Stimulated activated CD4-positive, alpha-beta T cell treated with anti-CD3 and anti-CD28 coated beads, Interleukin-4, amount 100 ng/mL, for 1 hour (primary cell): ENCODE results near the gene PAQR5.
"Not testable (repeated sequence)": the region's sequence is repeated elsewhere in the genome, so short reads cannot be mapped to it uniquely, and the experiment has no call there.

Experiments used
- DNase-seq: peaks from one replicate; pipeline ENCODE4 v3.0.0-alpha.2; 2020

PAQR5 gene

GRCh38 chr15:69317392-69317841 lies 18.7 kb downstream of the PAQR5 start:
- no peak for DNase-seq

- DNase-seq, result no peak
These were observed 19.3 kb downstream of the PAQR5 start for GRCh38 chr15:69318033-69318432.

- DNase-seq, result no peak
These were observed 21.0 kb downstream of the PAQR5 start for GRCh38 chr15:69319384-69320375.

GRCh38 chr15:69320977-69321554 lies 22.4 kb downstream of the PAQR5 start:
- DNase-seq, result no peak

- no peak for DNase-seq
These were observed 25.2 kb downstream of the PAQR5 start for GRCh38 chr15:69323893-69324430.

- DNase-seq, result no peak
These were observed 25.9 kb downstream of the PAQR5 start for GRCh38 chr15:69324565-69324964.

- DNase-seq, result no peak
These were observed 26.8 kb downstream of the PAQR5 start for GRCh38 chr15:69325456-69325971.

- no peak for DNase-seq
These were observed 29.4 kb downstream of the PAQR5 start for GRCh38 chr15:69328080-69328479.

- DNase-seq, result no peak
These were observed 30.0 kb downstream of the PAQR5 start for GRCh38 chr15:69328739-69329138.

- DNase-seq, result no peak
These were observed 38.4 kb downstream of the PAQR5 start for GRCh38 chr15:69337138-69337537.

GRCh38 chr15:69338535-69339213 lies 40.0 kb downstream of the PAQR5 start:
- no peak for DNase-seq

GRCh38 chr15:69339214-69339543 lies 40.5 kb downstream of the PAQR5 start:
- not testable (repeated sequence) for DNase-seq

- DNase-seq, result no peak
These were observed 41.7 kb downstream of the PAQR5 start for GRCh38 chr15:69340243-69340900.

GRCh38 chr15:69341356-69341755 lies 42.6 kb downstream of the PAQR5 start:
- DNase-seq, result no peak

- no peak for DNase-seq
These were observed 43.9 kb downstream of the PAQR5 start for GRCh38 chr15:69342460-69343076.

- no peak for DNase-seq
These were observed 44.4 kb downstream of the PAQR5 start for GRCh38 chr15:69343133-69343532.

- no peak for DNase-seq
These were observed 45.5 kb downstream of the PAQR5 start for GRCh38 chr15:69344238-69344637.

GRCh38 chr15:69346112-69346511 lies 47.4 kb downstream of the PAQR5 start:
- no peak for DNase-seq

GRCh38 chr15:69351333-69351732 lies 52.6 kb downstream of the PAQR5 start:
- no peak for DNase-seq

- no peak for DNase-seq
These were observed 53.2 kb downstream of the PAQR5 start for GRCh38 chr15:69351884-69352283.

- DNase-seq, result no peak
These were observed 59.4 kb downstream of the PAQR5 start for GRCh38 chr15:69357773-69358771.
